Stimulated activated CD4-positive, alpha-beta T cell treated with anti-CD3 and anti-CD28 coated beads, Interleukin-12 subunit alpha, Interleukin-12 subunit beta, amount 100 ng/mL, for 48 hours (primary cell): ENCODE measurements around the gene DEPDC1.
"Not testable (repeated sequence)": the region's sequence is repeated elsewhere in the genome, so short reads cannot be mapped to it uniquely, and the experiment has no call there.

Source experiments
- DNase-seq, 3 donors: peaks; one replicate each; pipeline ENCODE4 v3.0.0-alpha.2; 2020; ENCODE audit warnings: low read depth in 2 of 3, low spot score in 1 of 3

The DEPDC1 gene

DNA sequence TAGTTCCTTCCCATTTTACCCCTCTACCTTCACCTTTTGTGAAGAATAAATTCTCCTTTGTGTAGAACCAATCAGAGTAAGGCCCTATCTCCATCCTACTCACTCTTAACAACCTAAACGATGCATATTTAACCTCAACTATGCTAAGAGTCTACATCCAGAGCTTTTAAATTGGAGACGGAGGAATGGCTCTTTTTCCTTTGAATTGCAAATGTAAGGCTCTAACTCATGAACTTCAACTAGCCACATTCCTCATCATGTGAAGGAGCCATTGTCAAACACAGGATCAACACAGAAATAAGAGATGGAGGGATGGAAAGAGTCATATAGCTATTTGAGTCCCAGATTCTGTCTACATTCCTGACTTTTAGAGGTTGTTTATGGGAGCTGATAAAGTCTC is 18.2 kb downstream of the DEPDC1 start:
- no peak for DNase-seq

DNA sequence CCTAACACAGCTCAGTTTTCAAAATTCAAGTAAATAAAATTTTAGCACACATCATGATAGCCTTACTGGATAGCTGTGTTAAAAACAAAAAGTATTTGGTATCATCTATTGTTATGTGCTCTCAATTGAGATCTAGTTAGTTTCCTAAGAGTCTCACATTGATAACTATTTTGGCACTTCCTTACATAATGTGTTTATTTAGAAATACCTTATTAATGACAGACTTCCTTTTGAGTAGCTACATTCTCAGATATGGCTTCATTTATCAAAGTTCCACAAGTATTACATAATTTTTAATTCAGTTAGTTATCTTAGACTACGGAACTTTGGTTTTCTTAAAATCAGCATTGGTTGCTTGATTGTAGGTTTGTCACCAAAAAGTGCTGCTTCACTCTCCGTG is 20.3 kb downstream of the DEPDC1 start:
- DNase-seq = not testable (repeated sequence)

DNA sequence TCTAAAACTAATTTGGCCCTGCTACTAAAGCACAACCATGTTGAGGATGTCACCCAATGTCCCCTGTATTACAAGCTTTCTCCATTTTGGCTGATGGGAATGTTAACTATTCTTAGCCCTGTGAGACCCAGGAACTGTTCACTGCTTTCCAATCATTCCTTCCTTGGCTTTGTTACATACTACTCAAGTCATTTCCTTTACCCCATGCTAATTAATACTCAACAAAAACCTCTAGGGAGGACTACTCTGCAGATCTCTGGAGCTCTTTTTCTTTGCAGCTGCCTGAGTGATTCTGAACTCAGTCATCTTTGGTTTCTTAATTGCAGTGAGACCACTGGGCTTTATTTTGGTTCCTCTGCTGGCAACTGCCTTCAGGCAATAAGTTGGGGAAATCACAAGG is 23.8 kb downstream of the DEPDC1 start:
- DNase-seq = no peak

DNA sequence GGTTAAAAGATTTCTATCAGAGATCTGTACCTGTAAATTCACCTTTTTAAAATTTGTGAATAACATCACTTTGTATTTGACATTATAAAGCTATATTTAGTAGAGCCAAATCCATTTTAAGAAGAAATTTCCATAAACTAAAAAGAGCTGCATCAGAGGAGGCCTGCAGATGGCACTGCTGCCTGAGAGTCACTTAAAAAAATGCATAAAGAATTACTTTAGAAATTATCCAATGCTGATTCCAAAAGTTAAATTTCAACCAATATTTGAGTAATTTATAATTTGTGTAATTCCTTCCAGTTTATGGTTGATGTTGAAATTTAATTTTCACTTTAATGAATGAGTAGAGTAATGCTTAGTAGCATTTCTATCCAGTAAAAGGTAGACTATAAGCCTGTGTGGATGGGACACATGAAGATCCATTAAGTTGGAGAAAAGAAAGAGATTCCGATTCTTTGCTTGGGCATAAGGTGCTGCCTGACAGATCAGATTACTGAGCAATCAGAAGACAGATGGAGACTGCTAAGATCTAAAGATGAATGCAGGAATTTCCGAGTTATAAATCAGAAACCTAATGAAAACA is 26.4 kb downstream of the DEPDC1 start:
- no peak for DNase-seq

DNA sequence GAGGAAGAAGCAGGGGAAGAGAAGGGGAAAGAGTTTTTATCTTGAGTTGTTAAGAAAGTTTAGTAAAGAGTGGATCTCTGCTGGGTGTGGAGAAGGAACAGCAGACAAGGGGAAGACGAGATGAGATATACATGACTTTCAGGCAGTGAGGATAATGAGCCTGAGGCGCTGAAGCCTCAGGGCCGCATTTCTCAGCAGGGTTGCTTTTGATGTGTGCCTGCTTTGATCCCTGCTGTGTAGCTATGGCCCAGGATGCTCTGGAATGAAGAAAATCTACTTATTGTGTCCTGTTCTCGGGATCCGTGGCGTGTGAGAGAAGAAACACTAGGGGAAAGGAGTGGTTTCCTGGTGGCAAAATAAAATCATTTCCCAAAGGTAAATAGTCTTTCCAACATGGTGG is 32.0 kb downstream of the DEPDC1 start:
- DNase-seq = no peak

DNA sequence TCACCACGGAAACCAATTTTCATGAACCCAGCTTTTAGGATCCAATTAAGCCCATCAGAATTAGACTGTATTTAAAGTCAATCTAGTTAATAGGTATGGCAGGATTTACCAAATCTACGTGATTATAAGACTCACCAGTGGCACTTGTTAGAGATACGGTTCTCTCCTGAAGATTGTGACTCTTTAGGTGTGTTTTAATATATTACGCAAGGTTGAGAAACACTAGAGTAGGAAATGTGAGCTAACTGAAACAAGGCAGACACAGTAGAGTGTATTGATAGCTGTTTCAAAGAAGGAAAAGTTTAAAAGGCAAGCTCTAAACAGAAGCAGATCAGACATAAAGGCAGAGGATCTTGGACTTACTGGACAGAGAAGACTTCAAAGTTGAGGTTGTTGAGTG is 35.9 kb downstream of the DEPDC1 start:
- DNase-seq = no peak

DNA sequence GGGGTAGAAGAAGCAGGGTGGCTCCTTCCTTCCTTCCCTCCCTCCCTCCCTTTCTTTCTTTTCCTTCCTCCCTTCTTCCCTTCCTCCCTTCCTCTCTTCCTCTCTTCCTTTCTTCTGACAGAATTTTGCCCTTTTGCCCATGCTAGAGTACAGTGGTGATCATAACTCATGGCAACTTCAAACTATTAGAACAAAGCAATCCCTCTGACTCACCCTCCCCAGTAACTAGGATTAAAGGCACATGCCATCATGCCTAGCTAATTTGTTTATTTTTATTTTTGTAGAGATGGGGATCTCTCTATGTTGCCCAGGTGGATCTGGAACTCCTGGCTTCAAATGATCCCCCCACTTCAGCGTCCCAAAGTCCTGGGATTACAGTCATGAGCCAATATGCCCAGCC is 37.1 kb downstream of the DEPDC1 start:
- no peak for DNase-seq

DNA sequence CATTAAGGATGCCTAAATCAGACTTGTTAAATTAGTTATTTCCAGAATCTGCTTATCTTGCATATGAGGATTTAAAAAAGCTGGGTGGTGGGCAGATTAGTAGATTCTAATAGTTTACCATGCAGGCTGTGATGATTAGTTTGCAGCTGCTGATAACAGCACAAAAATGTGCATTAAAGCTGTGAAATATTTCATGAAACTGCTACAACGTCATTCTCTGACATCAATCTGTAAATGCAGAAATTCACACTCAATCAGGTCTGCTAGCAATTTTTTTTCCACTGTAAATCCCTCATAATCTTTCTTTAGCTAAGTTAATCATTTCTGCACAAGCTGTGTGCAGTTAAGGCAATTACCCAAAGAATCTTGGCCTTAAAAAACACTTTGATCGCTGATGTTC is 37.8 kb downstream of the DEPDC1 start:
- DNase-seq = no peak

DNA sequence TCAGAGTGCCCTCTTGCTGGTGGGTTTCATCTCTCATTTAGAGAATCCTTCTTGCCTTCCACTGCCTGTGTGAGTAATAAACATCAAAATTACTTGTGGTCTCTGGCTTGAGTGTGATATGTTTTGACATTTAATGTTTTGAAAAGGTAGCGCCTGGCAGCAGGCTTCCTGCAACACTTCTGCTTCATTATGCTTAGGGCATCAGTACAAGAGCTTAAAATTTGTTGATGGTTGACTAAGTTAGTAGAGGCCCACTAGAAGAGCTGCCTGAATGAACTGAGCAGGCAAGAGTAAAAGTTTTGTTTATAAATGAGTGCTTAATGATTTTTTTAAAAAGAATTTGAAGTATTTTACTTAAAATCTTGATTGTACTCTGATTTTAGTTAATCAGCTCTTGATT is 40.7 kb downstream of the DEPDC1 start:
- DNase-seq = no peak

DNA sequence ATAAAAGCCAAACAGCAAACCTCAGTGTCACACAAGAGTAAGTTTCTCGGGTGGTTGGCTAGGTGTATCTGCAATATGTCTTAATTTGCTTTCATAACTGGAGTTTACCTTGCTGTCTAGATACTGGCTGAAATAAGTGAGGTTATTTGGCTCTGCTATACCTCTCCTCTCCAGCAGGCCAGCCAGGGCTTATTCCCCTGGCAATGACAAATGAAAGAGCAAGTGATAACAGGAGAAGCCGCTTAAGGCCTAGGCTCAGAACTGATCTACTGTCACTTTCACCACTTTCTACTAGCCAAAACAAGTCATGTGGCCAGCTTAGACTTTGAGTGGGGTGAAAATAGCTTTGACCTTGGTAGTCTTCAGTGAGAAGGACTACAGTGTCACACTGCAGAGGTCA is 42.3 kb downstream of the DEPDC1 start:
- no peak for DNase-seq

DNA sequence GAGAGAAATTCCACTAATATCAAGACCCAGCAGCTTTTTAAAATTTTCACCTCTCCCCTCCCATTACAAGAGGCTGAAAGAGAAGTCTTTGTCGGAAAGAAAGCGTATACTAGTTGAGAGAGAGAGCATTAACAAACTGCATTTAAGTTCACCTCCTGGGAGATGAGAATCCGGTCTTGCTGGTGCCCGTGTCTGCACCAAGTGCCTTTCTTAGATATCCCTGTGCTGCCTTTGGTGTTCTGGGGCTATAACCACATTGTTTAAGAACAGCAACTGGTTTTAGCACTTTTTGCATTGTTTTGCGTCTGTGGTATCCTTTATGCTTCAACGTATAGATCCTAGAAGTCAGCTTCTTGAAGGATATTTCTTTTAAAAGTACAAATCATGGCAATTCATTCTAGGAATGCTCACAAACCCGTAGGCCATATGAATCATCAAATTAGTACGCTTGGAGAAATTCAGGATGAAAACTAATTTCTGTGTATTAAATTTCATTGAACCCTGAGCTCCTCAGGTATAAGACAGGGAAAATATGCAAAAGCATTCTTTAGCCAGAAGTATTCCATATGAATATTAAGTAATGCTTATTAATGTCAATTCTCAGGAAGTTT is 43.7 kb downstream of the DEPDC1 start:
- DNase-seq = no peak

DNA sequence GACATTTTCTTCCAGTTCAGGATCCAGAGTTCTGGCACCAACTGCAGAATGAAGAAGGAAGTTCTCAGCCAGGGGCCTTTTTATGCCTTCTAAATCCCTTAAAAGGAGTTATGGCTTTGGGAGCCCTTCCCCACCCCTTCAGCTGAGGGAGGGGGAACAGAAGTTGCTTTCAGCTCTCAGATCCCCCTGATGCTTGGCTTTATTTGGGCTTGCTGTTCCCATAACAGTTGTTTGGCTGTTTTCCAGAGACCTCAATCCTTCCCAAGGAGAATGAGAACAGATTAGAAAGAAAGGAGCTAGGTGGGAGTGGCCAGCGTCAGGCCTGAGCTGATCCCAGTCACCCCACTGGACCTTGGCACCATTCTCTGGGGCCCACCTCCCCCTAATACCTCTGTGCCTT is 47.0 kb downstream of the DEPDC1 start, which contains the start of gene RPE65:
TSS of gene RPE65 (minus strand) at position 54 of the 400 bp plus-strand sequence. CDS start at position 5, 49 bp downstream.
- no peak for DNase-seq

DNA sequence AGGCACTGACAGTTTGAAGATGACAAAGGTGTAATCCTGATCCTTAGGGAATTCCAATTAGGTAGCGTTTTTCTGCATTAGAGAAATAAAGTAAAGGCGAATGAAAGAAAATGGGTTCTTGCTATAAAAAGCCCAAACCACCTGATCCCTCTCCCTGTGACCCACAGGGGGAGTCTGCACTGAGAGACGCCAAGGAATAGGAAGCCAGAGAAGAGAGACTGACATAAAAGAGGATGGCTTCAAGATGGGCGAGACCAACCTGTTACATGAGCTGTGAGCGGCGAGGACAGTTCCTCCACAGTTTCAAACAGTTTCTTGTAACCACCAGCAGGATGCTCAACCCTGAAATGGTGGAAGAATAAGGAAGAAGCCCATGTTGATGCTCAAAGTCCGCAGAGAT is 48.5 kb downstream of the DEPDC1 start:
- DNase-seq = no peak

DNA sequence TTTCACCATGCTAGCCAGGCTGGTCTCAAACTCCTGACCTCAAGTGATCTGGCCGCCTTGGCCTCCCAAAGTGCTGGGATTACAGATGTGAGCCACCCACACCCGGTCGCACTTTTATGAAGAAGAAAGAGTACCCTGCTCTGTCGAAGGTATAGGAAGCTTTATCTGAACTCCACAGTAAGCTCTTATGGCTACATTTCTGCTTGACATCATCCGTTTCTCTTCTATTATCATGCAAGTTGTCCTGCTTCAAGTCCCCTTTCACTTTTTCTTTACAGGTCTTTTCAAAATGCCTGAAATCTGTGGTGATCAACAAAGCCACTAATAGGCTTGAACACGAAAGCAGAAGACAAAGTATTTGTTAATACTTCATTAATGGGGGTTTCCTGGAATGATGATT is 51.2 kb downstream of the DEPDC1 start:
- DNase-seq = no peak

DNA sequence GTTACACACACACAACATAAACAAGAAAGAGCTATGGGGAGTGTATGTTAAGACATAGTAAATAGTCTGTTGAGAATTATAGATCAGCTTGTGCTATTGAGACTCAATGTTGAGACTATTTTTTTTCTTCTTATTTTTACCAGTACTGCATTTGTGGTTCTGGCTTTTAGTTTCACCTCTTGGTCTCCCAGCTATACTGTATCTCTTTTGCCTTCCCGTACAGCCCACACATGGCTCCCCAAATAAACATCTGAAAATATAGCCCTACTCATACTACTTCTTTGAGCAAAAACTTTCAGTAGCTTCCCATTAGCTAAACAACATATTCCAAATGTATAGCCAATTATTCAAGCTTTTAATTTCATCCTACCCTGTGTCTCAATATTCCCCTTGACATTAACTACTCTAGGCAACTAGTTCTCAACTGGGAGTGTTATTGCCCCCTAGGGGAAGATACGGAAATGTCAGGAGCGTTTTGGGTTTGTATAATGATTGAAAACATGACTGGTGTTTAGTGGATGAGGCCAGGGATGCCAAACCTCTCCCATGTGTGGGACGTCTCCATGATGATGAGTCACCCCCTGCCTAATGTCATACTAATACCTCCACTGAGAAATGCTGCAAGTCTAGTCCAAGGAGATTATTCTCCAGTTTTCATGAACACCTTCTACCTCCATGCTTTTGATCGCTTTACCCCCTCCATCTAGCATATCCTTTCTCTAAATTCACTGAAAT is 53.9 kb downstream of the DEPDC1 start:
- DNase-seq = peak in 1 of 3 donors; percentile 2

DNA sequence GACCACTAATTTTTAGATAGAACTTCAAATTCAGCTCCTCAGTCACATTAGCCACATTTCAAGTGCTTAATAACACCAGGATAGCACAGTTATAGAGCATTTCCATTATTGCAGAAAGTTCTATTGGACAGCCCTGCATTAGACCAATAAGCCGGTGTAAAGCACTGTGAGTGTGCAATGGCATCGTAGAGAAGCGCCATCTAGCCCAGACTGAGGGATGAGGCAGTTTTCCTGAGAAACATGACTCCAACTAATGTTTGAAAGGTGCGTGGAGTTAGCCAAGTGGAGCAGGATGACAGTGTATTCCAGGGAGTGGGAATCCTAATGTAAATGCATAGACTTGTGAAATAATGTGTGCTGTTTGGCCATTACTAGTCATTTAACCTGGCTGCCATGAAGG is 54.9 kb downstream of the DEPDC1 start:
- no peak for DNase-seq

DNA sequence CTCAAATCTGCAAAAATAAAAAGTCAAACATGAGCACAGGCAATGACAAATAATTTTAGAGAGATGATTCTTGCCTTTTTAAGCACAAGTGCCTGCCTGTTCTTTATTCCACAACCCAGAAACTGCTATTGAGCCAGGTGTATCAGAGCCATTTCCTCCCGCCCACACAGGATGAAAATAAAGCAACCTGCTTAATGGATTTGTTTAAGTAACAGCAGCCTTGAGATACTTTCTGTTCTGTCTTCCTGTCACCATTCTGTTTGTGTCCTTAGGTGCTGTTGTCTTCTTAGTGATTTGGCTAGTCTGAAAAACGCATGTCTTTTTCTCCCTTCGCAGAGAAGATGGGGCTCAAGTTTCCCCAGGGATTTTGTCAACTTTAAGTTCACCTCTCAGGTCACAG is 58.6 kb downstream of the DEPDC1 start:
- DNase-seq = no peak

DNA sequence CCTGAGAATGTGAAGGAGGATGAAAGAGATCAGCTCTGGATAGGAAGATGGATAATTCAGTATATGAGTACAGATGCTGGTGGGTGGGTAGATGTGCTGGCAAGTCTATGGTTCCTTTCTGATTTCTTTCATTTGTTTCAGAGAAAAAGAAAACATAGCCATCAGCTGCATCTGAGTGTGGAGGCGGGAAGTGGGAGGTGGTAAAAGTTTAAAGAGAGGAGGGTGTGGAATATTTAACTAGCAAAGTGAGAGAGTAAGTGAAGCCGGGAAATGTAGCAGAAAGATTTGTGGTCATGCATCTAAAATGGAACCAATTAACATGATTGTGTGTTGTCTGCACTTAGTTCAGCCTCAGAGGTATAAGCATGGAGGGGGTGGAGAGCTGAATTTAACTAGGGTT is 63.5 kb downstream of the DEPDC1 start:
- no peak for DNase-seq

DNA sequence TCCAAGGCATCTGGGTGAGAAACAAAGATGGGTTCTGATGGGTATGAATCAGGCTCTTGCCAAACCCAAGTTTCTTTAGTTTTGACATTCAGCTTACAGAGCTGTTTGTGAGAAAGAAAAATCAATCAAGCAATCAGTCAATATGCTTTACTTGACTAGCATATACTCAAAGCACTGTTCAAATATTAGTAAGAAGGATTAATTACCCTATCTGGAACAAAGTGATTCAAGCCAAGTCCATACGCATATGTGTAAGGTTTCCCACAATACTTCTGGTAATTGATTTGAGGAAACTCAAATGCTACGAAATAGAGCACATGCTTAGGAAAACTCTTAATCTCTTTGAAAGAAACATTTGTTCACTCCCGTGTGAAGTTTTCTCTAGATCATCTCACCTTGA is 65.8 kb downstream of the DEPDC1 start:
- no peak for DNase-seq

DNA sequence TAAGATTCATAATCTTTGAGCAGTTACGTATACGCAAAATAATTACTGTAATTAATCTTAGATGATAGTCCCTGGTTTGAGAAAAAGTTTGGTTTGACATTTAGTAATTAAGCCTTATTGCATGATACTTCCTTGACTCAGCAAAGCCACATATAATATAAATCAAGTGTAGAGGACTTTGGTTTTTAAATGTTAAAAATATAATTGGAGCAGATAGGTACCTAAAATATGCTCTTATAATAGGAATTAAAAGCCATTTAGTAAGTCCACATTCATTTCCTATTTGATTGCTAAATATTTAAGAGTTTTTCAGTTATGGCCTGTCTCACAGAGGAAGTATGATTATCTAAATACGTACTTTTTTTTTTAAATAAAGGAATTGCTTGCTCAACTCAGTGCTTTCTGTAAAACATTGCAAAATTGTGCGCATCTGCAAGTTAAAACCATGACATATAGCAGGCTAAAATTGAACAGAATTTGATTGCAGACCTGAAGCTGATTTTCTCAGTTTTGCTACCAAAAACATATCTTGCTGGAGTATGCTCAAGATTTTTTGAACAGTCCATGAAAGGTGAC is 67.6 kb downstream of the DEPDC1 start:
- no peak for DNase-seq

DNA sequence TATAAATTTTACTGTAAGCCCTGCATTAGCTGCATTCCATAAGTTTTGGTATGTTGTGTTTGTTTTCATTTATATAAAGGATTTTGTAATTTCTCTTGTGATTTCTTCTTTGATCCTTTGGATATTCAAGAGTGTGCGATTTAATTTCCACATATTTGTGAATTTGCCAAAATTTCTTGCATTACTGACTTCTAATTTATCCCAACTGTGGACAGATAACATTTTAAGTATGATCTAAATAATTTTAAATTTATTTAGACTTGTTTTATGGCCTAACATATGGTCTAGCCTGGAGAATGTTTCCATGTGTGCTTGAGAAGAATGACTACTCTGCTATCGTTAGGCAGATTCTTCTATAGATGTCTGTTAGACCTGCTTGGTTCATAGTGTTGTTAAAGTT is 70.3 kb downstream of the DEPDC1 start:
- no peak for DNase-seq
